Panc1 (cell line): Measurements from ENCODE around the gene MTA1. TPM values are rescaled to one million over a fixed set of nuclear protein-coding genes. Genes with fewer than 3 reads are reported as not detected.

ENCODE experiments used
- ATAC-seq: fragments of 200-7000 bp; cut with Tn5 transposase; 2 replicates; pipeline ENCODE4 v1.9.1; 2020; ENCODE audit warnings: mild to moderate bottlenecking, moderate library complexity
- BruUV-seq: library from RNA; stranded (reverse); fragments of 400-500 nt; replicated peaks from 2 replicates; lab custom pipeline; 2021; lab: Mats Ljungman, UMichigan
- CTCF ChIA-PET: fragments of 300-600 bp; sonication (Branson Sonifier 250); formaldehyde crosslinking; loops from one replicate; lab custom pipeline; 2022; ENCODE audit warnings: antibody characterized with exemption; lab: Charles Lee
- POLR2A ChIA-PET: fragments of 300-600 bp; sonication (Branson Sonifier 250); formaldehyde crosslinking; loops from one replicate; lab custom pipeline; 2022; ENCODE audit warnings: antibody characterized with exemption; lab: Charles Lee
- DNase-seq: peaks from one replicate; pipeline ENCODE4 v3.0.0-alpha.2; 2010; ENCODE audit warnings: low read depth, low spot score
- H3K27ac ChIP-seq: 2 replicates; pipeline ENCODE4 v1.5.1; 2011; ENCODE audit warnings: mild to moderate bottlenecking, low read length, inconsistent platforms
- H3K27me3 ChIP-seq: fragments of 200-500 bp; sonication (Bioruptor generic); 2 replicates; pipeline ENCODE4 v1.6.0; 2014; ENCODE audit warnings: low read length, inconsistent platforms; ENCODE audit not compliant: control insufficient read depth, insufficient read depth
- H3K36me3 ChIP-seq: fragments of 200-500 bp; sonication (Bioruptor generic); 2 replicates; pipeline ENCODE4 v1.5.1; 2014; ENCODE audit warnings: inconsistent platforms, mild to moderate bottlenecking, low read length, moderate library complexity; ENCODE audit not compliant: control insufficient read depth, insufficient read depth
- H3K4me1 ChIP-seq: 2 replicates; pipeline ENCODE4 v1.5.1; 2011; ENCODE audit warnings: inconsistent platforms, mild to moderate bottlenecking, low read length, moderate library complexity; ENCODE audit not compliant: control insufficient read depth, insufficient read depth
- H3K4me3 ChIP-seq, 2 experiments: 2 replicates each; pipeline ENCODE4 v1.5.1; 2011 to 2012; ENCODE audit warnings: low read depth in 2 of 2, low read length in 2 of 2, mild to moderate bottlenecking in 2 of 2, inconsistent platforms in 1 of 2, moderate library complexity in 1 of 2
- H3K9me3 ChIP-seq: fragments of 200-500 bp; sonication (Bioruptor generic); 2 replicates; pipeline ENCODE4 v1.5.1; 2014; ENCODE audit warnings: low read depth, mild to moderate bottlenecking, inconsistent platforms, low read length, moderate library complexity; ENCODE audit not compliant: control insufficient read depth, insufficient read depth
- POLR2AphosphoS5 ChIP-seq: IDR thresholded peaks from 2 replicates; pipeline ENCODE4 v1.6.1; 2012; ENCODE audit warnings: mild to moderate bottlenecking, low read depth, low read length, moderate library complexity
- SIN3A ChIP-seq: IDR thresholded peaks from 2 replicates; pipeline ENCODE4 v1.6.1; 2012; ENCODE audit warnings: low read depth, mild to moderate bottlenecking, low read length, moderate library complexity, borderline replicate concordance; ENCODE audit not compliant: insufficient read depth
- TCF7L2 ChIP-seq: IDR thresholded peaks from 2 replicates; pipeline ENCODE4 v1.6.1; 2011; ENCODE audit warnings: mild to moderate bottlenecking, low read depth, low read length, inconsistent platforms
- in situ Hi-C: cut with HindIII; loops from 2 replicates; pipeline ENCODE4 v1.10.0; 2016; ENCODE audit warnings: low sequenced_read_pairs, low pct_unique_long_range_greater_than_20kb
- intact Hi-C: fragments of 100-400 bp; cut with micrococcal nuclease; formaldehyde crosslinking; loops from one replicate; pipeline ENCODE4 v1.10.0; 2022; ENCODE audit not compliant: unreplicated experiment
- total RNA-seq: library from RNA; stranded (reverse); gene quantifications from one replicate; pipeline ENCODE4 v1.2.1, GENCODE V29; 2021; ENCODE audit not compliant: unreplicated experiment
- TF ChIP-seq, protein P1 (sequence below), 2 experiments: IDR thresholded peaks; 2 replicates each; pipeline ENCODE4 v1.6.1; 2011 to 2012; ENCODE audit warnings: low read depth in 2 of 2, control low read depth in 1 of 2, low read length in 1 of 2, mild to moderate bottlenecking in 1 of 2, moderate library complexity in 1 of 2; ENCODE audit not compliant: insufficient read depth in 1 of 2
- TF ChIP-seq, protein P2 (sequence below): fragments of 450-650 bp; IDR thresholded peaks from 2 replicates; pipeline ENCODE4 v1.5.1; 2017; ENCODE audit warnings: mild to moderate bottlenecking

The MTA1 gene
- total RNA-seq, 1 experiment from 2014 or later = 105 TPM

- TF ChIP-seq TCF7L2 = no peak
- no peak for TF ChIP-seq SIN3A
- TF ChIP-seq, protein P1, sequence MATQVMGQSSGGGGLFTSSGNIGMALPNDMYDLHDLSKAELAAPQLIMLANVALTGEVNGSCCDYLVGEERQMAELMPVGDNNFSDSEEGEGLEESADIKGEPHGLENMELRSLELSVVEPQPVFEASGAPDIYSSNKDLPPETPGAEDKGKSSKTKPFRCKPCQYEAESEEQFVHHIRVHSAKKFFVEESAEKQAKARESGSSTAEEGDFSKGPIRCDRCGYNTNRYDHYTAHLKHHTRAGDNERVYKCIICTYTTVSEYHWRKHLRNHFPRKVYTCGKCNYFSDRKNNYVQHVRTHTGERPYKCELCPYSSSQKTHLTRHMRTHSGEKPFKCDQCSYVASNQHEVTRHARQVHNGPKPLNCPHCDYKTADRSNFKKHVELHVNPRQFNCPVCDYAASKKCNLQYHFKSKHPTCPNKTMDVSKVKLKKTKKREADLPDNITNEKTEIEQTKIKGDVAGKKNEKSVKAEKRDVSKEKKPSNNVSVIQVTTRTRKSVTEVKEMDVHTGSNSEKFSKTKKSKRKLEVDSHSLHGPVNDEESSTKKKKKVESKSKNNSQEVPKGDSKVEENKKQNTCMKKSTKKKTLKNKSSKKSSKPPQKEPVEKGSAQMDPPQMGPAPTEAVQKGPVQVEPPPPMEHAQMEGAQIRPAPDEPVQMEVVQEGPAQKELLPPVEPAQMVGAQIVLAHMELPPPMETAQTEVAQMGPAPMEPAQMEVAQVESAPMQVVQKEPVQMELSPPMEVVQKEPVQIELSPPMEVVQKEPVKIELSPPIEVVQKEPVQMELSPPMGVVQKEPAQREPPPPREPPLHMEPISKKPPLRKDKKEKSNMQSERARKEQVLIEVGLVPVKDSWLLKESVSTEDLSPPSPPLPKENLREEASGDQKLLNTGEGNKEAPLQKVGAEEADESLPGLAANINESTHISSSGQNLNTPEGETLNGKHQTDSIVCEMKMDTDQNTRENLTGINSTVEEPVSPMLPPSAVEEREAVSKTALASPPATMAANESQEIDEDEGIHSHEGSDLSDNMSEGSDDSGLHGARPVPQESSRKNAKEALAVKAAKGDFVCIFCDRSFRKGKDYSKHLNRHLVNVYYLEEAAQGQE (IDR thresholded peaks at IDR 0.05; ENCODE audit: insufficient read depth in 1 of 2, low read depth in 2 of 2, low read length in 1 of 2) = no peak
- TF ChIP-seq, protein P2, sequence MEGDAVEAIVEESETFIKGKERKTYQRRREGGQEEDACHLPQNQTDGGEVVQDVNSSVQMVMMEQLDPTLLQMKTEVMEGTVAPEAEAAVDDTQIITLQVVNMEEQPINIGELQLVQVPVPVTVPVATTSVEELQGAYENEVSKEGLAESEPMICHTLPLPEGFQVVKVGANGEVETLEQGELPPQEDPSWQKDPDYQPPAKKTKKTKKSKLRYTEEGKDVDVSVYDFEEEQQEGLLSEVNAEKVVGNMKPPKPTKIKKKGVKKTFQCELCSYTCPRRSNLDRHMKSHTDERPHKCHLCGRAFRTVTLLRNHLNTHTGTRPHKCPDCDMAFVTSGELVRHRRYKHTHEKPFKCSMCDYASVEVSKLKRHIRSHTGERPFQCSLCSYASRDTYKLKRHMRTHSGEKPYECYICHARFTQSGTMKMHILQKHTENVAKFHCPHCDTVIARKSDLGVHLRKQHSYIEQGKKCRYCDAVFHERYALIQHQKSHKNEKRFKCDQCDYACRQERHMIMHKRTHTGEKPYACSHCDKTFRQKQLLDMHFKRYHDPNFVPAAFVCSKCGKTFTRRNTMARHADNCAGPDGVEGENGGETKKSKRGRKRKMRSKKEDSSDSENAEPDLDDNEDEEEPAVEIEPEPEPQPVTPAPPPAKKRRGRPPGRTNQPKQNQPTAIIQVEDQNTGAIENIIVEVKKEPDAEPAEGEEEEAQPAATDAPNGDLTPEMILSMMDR = no peak
- no peak for TF ChIP-seq POLR2AphosphoS5
- ChIA-PET POLR2A (no interaction called here), CTCF (no interaction called here)
- H3K36me3 ChIP-seq = no peaks in the 10 kb centered on the region
- H3K4me1 ChIP-seq = peaks cover 16% of the 10 kb centered on the region
- no peak overlapping the region for H3K27ac ChIP-seq
- H3K4me3 ChIP-seq = no peak overlapping the region
- no TSS peak for BruUV-seq
- ATAC-seq = no peak
- in situ Hi-C loops (no loop called here), intact Hi-C loops (no loop called here)
- DNase-seq = no peak
- H3K27me3 ChIP-seq = no peaks in the 10 kb centered on the region
- H3K9me3 ChIP-seq = no peaks in the 10 kb centered on the region
Measured at GRCh38 chr14:105464501-105464900, 44.9 kb downstream of the MTA1 start.

GRCh38 chr14:105465209-105466031 is 45.8 kb downstream of the MTA1 start:
- ChIA-PET CTCF (no interaction called here), POLR2A (no interaction called here)
- ATAC-seq (peak; percentile 36), DNase-seq (no peak)
- Histone ChIP-seq H3K36me3 (no peaks in the 10 kb centered on the region), H3K27me3 (no peaks in the 10 kb centered on the region), H3K4me1 (peaks cover 18% of the 10 kb centered on the region), H3K4me3 (no peak overlapping the region), H3K9me3 (no peaks in the 10 kb centered on the region), H3K27ac (no peak overlapping the region)
- no TSS peak for BruUV-seq
- in situ Hi-C loops = no loop called here
- TF ChIP-seq TCF7L2 (no peak), SIN3A (no peak)
- TF ChIP-seq, protein P2 = no peak
- intact Hi-C loops = no loop called here
